ENCODE measurements around the gene ADAM22.

GRCh38 chr7:88092676-88092999, 158.6 kb downstream of the ADAM22 start:
- TF ChIP-seq CTCF (IDR thresholded peaks at IDR 0.05) (no peak), POLR2A (IDR thresholded peaks at IDR 0.05) (no peak)
